Activated CD4-positive, CD25-positive, alpha-beta regulatory T cell (primary cell): ENCODE measurements around the gene LSM3.

Experiments
- DNase-seq, 4 experiments: peaks; one replicate each; lab custom pipeline; 2025; lab: John Stamatoyannopoulos, UW

The LSM3 gene

GRCh38 chr3:14178247-14179113 is at the start of gene LSM3, which contains the start of gene XPC:
Gene LSM3 (plus strand): TSS chr3:14178817. CDS start chr3:14178861, 44 bp downstream.
Gene XPC (minus strand): TSS chr3:14178601. CDS start chr3:14178568, 33 bp downstream.
- peak; percentile 94 to 98 (median 96) for DNase-seq

GRCh38 chr3:14129296-14129695 is 49.3 kb upstream of the LSM3 start:
- no peak for DNase-seq

DNA sequence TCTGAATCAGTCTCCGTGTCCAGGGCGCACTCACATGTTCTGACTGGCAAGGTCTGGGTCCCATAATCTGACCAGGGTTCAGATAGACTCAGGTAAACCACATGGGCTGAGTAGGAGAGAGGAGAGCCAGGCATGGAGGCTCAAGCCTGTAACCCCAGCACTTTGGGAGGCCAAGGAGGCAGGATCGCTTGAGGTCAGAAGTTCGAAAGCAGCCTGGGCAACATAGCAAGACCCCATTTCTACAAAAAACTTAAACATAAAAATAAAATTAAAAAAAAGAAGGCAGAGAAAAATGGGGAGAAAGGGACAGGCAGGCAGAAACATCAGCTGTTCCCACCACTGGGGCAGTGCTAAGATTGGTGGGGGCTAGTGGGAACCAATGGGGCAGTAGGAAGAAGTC is 48.4 kb upstream of the LSM3 start:
- DNase-seq, result no peak

DNA sequence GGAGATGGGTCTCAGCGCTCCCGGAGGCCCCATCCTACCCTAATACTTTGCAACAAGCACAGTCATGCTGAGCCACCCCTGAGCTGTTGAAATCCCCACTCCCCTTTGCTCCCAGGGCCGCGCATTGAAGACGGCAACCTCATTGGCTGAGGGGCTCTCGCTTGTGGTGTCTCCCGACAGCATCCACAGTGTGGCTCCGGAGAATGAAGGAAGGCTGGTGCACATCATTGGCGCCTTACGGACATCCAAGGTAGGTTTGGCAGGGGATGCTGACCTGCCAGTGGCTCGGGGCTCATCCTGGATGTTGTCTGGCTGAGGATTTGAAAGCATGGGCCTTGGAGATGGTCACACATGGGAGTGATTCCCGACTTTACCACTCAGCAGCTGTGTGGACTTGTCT is 47.9 kb upstream of the LSM3 start:
- no peak for DNase-seq

DNA sequence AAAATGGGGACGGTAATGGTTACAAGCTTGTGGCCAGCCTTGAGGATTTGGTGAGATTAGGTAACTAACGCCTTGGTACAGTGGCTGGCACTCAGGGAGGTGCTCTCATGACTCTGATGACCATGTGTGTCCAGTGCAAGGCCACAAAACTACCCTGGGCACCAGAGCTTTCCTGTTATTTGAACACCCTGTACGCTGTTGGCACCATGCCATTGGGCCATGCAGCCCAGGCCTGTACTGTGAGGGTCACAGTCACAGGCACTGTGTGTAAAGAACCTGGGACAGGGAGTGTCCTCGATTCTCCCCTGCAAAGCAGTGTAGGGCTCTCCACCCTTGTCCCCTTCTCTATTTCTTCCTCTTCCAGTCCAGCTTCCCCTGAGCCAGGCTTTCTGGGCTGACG is 47.5 kb upstream of the LSM3 start:
- DNase-seq, result no peak

- no peak for DNase-seq
Observed at GRCh38 chr3:14132120-14132519, 46.5 kb upstream of the LSM3 start.

GRCh38 chr3:14132689-14133088 is 45.9 kb upstream of the LSM3 start:
- no peak for DNase-seq

- no peak for DNase-seq
Observed at GRCh38 chr3:14133188-14133800, 45.3 kb upstream of the LSM3 start.

DNA sequence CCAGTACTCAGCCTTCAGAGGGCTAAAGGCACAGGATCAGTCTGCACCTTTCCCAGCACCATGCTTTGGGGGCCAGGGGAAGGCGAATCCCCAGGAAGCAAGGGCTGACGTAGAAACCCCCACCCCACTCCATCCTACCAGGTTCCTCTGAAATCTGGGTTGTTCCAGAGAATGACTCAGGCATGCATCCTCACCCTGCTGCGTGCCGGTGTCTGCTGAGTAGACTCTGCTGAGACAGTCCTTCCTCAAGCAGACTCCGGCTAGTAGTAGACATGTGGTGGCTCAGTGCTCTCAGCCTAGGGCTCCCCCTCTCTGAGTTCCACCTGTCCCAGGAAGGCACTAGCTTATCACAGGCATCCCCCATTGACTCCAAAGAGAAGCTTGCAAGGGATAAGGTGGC is 44.7 kb upstream of the LSM3 start:
- DNase-seq, result no peak

DNA sequence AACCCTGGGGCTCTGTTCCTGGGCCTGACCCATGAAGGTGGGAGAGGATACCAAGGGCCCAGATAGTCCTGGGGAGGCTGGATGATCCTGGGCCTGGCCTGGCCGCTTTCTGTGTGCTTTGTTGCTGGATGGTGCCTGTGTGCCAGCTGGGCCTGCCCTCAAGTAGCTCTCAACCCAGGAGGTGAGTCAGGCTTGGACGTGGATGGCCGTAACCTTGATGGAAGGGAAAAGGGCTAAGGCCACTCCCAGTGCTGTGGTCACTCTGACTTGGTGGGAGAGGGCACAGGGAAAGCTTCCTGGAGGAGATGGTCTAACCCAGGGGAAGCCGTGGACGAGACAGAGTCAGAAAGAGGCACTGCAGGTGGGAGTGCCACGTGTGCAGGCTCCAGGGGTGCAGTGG is 44.3 kb upstream of the LSM3 start:
- no peak for DNase-seq

DNA sequence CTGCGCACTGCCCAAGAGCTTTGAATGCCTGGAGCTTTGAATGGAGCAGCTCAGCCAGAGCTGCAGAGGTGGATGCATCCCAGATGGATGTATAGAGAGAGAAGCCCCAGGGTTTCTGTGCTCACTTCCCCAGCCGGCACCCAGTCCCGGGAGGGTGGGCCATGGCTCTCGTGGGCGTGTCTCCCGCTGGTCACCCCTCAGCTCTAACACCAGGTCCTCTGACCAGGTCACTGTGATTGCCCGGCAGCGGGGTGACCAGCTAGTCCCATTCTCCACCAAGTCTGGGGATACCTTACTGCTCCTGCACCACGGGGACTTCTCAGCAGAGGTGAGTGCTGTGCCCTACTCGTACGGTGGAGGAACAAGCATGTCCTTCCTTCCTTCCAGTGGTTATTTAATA is 43.0 kb upstream of the LSM3 start:
- no peak for DNase-seq

DNA sequence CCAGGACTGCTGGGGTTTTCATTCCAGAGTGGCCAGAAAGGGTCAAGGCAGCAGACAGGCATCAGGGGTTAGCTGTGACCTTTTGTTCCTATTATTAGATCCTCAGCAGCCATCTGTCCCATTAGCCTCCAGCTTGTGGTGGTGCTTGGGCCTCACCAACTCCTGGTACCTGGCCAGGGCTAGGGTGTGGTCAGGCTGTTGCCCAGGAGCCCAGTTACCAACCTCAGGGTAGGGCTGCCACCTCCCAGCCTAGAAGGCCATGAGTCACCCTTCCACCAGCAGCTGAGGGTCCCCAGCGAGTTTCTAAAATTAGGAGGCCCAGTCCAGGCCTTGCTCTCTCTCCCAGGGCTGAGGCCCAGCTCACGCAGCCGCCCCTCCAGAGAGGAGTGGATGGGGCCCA is 41.6 kb upstream of the LSM3 start:
- DNase-seq, result no peak

DNA sequence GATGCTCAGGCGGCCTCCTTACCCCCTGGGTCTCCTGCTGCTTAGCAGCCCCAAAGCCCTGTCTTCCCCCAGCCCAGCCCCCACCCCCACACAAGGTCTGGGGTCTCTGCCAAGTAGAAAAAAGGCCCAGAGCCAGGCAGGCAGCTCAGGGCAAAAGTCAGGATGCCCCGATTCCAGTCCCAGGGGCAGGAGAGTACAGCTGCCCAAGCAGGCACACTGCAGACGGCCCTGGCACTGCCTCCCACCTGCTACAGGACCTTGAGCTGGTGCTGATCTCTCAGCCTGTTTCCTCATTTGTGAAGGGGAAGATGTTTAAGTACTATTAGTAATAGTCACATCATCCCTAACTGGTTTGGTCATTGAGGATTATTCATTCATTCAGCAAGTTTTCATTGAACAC is 41.2 kb upstream of the LSM3 start:
- no peak for DNase-seq

- DNase-seq, result no peak
Observed at GRCh38 chr3:14138109-14138877, 40.3 kb upstream of the LSM3 start.

DNA sequence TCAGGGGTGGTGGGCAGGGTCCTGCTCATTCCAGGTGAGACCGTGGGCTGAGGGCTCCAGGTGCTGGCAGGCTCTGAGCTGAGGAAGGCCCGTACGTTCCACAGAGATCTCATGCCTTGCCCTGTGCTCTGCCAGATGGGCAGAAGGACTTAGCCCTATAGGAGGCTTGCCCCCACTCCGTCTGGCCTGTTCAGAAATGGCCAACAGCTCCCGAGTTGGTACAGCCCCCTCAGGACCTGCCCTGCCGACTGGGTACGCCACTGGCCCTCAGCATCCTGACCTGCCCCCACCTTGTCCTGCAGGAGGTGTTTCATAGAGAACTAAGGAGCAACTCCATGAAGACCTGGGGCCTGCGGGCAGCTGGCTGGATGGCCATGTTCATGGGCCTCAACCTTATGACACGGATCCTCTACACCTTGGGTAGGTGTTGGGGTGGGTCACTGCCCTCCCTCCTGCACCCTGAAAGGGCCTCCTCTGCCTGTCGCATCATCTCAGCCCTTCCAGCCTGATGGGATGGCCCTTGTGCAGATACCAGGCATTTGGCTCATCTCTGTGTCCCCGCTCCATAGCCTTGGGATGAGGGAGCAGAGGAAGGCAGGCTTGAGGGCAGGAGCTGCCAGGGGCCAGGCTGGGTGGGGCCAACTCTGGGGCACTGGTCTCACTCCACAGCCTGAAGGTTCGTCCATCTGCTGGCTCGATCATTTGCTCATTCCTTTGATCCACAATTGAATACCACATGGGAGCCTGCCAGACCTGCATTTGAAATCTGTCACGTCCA is 39.5 kb upstream of the LSM3 start:
- DNase-seq, result no peak

DNA sequence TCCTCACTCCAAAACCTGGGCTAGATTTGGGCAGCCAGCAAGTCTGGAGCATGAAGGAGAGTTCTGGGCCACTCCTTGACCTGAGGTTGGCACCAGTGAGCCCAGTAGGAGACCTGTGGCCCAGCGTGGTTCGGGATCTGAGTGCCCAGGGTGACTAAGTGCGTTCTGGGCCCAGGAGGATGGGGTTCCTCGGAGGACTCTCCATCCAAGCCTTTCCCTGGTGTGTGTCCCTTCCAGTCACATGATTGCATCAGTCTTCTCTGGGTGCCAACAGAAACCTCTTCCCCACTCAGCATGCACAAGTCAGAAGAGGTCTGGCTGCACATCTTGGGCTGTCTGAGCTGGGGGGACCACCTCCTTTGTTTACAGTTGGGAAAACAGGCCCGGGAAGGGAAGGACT is 38.8 kb upstream of the LSM3 start:
- no peak for DNase-seq

DNA sequence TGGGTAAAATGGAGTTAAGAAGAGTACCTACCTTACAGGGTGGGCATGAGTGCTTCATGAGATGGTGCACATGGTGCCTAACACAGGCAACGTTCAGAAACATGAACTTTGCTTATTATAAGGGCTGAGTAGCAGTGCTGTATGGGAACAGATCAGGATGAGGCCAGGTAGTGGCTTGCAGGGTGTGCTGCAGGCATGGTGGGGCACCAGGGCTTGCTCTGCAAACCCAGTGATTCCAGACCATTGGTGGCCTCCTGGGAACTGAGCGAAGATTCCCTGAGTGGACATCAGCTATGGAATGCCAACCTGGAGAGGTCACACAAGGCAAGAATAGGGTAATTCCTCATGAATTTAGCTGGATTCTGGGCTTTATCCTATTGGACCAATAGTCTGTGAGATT is 37.9 kb upstream of the LSM3 start:
- DNase-seq, result no peak

GRCh38 chr3:14141144-14141543 is 37.5 kb upstream of the LSM3 start:
- DNase-seq, result no peak

- no peak for DNase-seq
Observed at GRCh38 chr3:14141602-14142341, 36.8 kb upstream of the LSM3 start.

GRCh38 chr3:14142567-14143270 is 35.9 kb upstream of the LSM3 start:
- no peak for DNase-seq
